Activated CD4-positive, alpha-beta T cell treated with anti-CD3 and anti-CD28 coated beads, Interleukin-2, amount 10 ng/mL, durations not matched to agents 24 days and 14 days (primary cell): ENCODE measurements around the gene CNR2. TPM values are rescaled to one million over a fixed set of nuclear protein-coding genes. Genes with fewer than 3 reads are reported as not detected.

Source experiments
- DNase-seq: peaks from one replicate; pipeline ENCODE4 v3.0.0; 2022
- H3K27ac Mint-ChIP-seq: one replicate; pipeline ENCODE4 v1.8.0; 2022; ENCODE audit warnings: mild to moderate bottlenecking, mixed read lengths
- H3K27me3 Mint-ChIP-seq: one replicate; pipeline ENCODE4 v1.8.0; 2022; ENCODE audit warnings: mixed read lengths
- H3K36me3 Mint-ChIP-seq: one replicate; pipeline ENCODE4 v1.8.0; 2022; ENCODE audit warnings: low read depth, mild to moderate bottlenecking, mixed read lengths
- H3K4me1 Mint-ChIP-seq: one replicate; pipeline ENCODE4 v1.8.0; 2021; ENCODE audit warnings: mixed read lengths
- H3K4me3 Mint-ChIP-seq: one replicate; pipeline ENCODE4 v1.8.0; 2022; ENCODE audit warnings: mild to moderate bottlenecking, moderate library complexity, mixed read lengths
- H3K9me3 Mint-ChIP-seq: one replicate; pipeline ENCODE4 v1.8.0; 2021; ENCODE audit warnings: mixed read lengths
- intact Hi-C: fragments of 100-400 bp; cut with micrococcal nuclease; formaldehyde crosslinking; loops from one replicate; pipeline ENCODE4 v1.15.1; 2023
- total RNA-seq: library from RNA; stranded (reverse); gene quantifications from 2 replicates; pipeline ENCODE4 v1.2.3, GENCODE V29; 2022

The CNR2 gene
- total RNA-seq, 1 donor from 2014 or later, result not detected

DNA sequence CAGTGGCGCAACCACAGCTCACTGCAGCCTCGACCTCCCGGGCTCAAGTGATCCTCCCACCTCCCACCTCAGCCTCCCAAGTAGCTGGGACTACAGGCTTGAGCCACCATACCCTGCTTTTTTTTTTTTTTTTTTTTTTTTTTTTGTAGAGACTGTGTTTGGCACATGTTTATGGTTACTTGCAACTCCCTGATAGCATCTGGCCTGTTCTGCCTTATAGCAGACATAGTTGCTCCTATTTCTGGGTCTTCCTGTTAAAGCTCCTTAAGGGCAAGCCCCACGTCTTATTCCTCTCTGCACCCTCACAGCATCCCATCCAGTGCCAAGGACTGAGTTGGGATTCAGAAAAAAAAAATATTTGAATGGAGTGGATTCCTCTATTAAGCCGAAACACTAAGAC, 17.1 kb upstream of the CNR2 start:
- Mint-ChIP-seq H3K27ac (no peak overlapping the region), H3K4me3 (no peak overlapping the region), H3K4me1 (no peaks in the 10 kb centered on the region), H3K9me3 (no peaks in the 10 kb centered on the region), H3K27me3 (peaks cover 4% of the 10 kb centered on the region), H3K36me3 (no peaks in the 10 kb centered on the region)
- DNase-seq, result no peak
- intact Hi-C loops, result no loop called here

GRCh38 chr1:23928789-23929188, 15.6 kb upstream of the CNR2 start:
- Mint-ChIP-seq H3K27me3 (peaks cover 6% of the 10 kb centered on the region), H3K9me3 (no peaks in the 10 kb centered on the region), H3K4me3 (no peak overlapping the region), H3K27ac (no peak overlapping the region), H3K36me3 (no peaks in the 10 kb centered on the region), H3K4me1 (no peaks in the 10 kb centered on the region)
- DNase-seq, result no peak
- intact Hi-C loops, result no loop called here

DNA sequence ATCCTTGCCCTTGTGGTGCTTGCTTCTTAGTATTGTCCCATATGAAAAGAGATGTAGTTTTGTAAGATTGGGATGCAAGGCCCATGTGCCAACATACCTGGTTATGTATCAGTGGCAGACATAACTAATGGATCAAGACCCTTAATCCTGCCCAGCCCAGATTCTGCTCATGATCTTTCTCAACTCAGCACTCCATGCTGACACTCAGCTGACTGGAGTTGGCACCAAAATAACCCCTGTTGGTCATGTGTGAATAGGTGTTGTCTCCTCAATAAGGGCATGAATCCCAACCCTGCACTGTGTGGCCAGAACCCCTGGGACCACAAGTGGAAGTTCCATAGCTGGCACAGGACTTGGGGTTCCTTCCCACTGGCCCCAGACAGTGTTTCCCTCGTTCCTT, 13.9 kb upstream of the CNR2 start:
- H3K4me3 Mint-ChIP-seq, result no peak overlapping the region

DNA sequence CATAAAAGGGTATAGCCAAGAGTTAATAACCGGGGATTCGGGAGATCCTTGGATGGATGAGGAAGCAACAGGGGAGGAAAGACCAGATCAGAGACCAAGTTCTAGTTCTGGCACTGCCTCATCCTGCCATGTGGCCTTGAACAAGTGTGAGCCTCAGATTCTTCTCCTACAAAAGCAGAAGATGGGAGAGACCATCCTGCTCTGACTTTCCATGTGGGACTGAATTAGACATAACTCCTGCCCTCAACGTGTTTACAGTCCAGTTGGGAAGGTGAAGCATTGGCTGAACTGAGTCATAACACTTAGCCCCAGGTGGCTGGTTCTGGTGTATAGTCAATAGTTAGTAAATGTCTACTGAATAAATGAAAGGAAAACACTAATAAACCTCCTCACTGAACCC, 12.1 kb upstream of the CNR2 start:
- Mint-ChIP-seq H3K27me3 (peaks cover 7% of the 10 kb centered on the region), H3K4me1 (no peaks in the 10 kb centered on the region), H3K27ac (no peak overlapping the region), H3K9me3 (no peaks in the 10 kb centered on the region), H3K4me3 (no peak overlapping the region), H3K36me3 (no peaks in the 10 kb centered on the region)
- intact Hi-C loops, result no loop called here
- no peak for DNase-seq

More for the DNA sequence above, 13.9 kb upstream of the CNR2 start:
- peaks cover 9% of the 10 kb centered on the region for H3K27me3 Mint-ChIP-seq
- intact Hi-C loops, result no loop called here
- H3K27ac Mint-ChIP-seq, result no peak overlapping the region
- DNase-seq, result no peak
- H3K36me3 Mint-ChIP-seq, result no peaks in the 10 kb centered on the region
- H3K4me1 Mint-ChIP-seq, result no peaks in the 10 kb centered on the region
- no peaks in the 10 kb centered on the region for H3K9me3 Mint-ChIP-seq

DNA sequence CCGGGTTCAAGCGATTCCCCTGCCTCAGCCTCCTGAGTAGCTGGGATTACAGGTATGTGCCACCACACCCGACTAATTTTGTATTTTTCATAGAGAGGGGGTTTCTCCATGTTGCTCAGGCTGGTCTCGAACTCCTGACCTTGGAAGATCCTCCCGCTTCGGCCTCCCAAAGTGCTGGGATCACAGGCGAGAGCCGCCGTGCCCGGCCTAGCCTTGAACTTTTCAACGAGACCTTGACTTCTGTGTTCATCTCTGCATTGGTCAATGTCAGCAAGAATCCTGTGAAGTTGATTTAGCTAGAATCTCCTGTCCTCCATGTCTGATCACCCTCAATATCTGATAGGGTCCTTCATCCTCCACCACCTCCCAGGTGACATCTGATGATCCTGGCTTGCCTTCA, 11.4 kb upstream of the CNR2 start:
- Mint-ChIP-seq H3K36me3 (no peaks in the 10 kb centered on the region), H3K9me3 (no peaks in the 10 kb centered on the region), H3K27me3 (peaks cover 7% of the 10 kb centered on the region), H3K27ac (no peak overlapping the region), H3K4me1 (peaks cover 1% of the 10 kb centered on the region), H3K4me3 (no peak overlapping the region)
- DNase-seq, result no peak
- intact Hi-C loops, result no loop called here

DNA sequence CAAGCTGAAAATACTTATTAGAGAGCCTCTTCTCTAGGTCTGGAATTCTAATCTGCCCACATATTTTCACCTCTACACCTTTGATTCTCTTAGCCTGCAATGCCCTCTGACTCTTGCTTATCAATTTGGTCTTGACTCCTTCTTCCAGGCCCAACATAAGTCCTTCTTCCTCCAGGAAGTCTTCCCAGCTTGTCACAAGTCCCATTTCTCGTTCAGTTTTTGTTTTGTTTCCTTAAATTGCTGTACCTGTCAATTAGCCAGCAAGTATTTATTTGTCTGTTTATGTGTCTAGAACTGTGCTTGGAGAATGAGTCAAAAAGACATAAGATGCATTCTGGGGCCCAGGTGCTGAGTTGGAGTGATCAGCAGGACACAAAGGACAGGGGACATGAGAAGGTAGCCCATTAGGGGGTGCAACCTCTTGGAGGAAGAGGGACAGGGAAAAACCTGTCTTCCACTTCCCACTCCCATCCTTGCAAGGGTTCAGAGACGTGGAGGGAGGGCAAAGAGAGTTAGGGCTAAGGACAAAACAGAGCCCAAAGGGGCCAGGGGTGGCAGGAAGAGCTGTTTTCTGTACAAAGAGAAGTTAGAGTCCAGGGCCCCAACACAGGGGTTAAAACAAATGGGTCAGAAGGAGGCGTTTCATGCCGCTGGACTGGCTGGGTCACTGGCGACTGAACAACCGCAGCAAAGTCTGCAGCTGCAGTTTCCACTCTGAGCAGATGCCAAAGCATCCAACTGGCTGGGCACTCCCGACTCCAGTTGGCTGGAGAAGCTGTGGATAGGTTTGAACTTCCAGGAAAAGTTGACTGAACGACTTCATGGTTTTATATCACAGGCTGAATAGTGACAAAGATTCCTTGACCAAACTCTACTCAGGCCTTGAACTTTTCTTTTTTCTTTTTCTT, 10.7 kb upstream of the CNR2 start:
- no peak overlapping the region for H3K4me3 Mint-ChIP-seq

DNA sequence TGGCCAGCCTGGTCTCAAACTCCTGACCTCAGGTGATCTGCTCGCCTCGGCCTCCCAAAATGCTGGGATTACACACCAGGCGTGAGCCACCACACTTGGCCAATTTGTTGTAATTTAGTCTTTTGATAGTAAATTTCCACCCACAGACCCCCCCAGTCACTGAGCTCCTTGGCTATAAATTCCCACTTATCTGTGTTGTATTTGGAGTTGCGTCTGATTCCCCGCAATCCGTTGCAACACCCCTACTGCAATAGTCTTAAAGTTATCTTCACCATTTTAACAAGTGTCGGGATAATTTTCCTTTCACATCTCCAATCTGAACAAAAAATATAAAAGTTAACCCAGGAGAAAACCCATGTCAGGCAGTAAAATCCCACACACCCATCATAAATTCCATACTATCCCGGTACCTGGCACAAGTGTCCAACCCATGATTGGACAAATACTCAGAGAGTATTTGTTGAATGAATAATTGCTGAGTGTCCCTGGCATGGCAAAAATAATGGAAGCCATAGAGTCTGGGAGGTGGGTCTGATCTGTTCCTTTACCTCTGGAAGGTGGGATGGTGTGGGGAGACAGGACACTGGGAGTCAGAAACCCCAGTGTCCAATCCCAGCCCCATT, 9.3 kb upstream of the CNR2 start:
- no peak overlapping the region for H3K27ac Mint-ChIP-seq

More for the DNA sequence above, 10.7 kb upstream of the CNR2 start:
- H3K36me3 Mint-ChIP-seq, result no peaks in the 10 kb centered on the region
- H3K4me1 Mint-ChIP-seq, result peaks cover 1% of the 10 kb centered on the region
- no peak overlapping the region for H3K27ac Mint-ChIP-seq
- intact Hi-C loops, result no loop called here
- no peaks in the 10 kb centered on the region for H3K9me3 Mint-ChIP-seq
- DNase-seq, result no peak
- H3K27me3 Mint-ChIP-seq, result peaks cover 4% of the 10 kb centered on the region

GRCh38 chr1:23916209-23917131, 3.3 kb upstream of the CNR2 start:
- peak; percentile 87 for DNase-seq
- Mint-ChIP-seq H3K36me3 (no peaks in the 10 kb centered on the region), H3K27me3 (no peaks in the 10 kb centered on the region), H3K27ac (no peak overlapping the region), H3K4me3 (no peak overlapping the region), H3K9me3 (no peaks in the 10 kb centered on the region), H3K4me1 (peaks cover 15% of the 10 kb centered on the region)
- intact Hi-C loops, result loop anchor here (1.0 to 2.0 kb wide), 2 partner anchors 106 to 144 kb away; no protein-coding TSS in a partner anchor

More for the DNA sequence above, 9.3 kb upstream of the CNR2 start:
- Mint-ChIP-seq H3K4me3 (no peak overlapping the region), H3K36me3 (no peaks in the 10 kb centered on the region), H3K4me1 (peaks cover 1% of the 10 kb centered on the region), H3K27me3 (peaks cover 4% of the 10 kb centered on the region), H3K9me3 (no peaks in the 10 kb centered on the region)
- DNase-seq, result no peak
- intact Hi-C loops, result no loop called here

- DNase-seq, result no peak
- Mint-ChIP-seq H3K4me1 (peaks cover 24% of the 10 kb centered on the region), H3K9me3 (no peaks in the 10 kb centered on the region), H3K27ac (no peak overlapping the region), H3K27me3 (no peaks in the 10 kb centered on the region), H3K36me3 (no peaks in the 10 kb centered on the region), H3K4me3 (no peak overlapping the region)
- intact Hi-C loops, result no loop called here
These were observed 2.3 kb upstream of the CNR2 start for GRCh38 chr1:23915466-23915865.

DNA sequence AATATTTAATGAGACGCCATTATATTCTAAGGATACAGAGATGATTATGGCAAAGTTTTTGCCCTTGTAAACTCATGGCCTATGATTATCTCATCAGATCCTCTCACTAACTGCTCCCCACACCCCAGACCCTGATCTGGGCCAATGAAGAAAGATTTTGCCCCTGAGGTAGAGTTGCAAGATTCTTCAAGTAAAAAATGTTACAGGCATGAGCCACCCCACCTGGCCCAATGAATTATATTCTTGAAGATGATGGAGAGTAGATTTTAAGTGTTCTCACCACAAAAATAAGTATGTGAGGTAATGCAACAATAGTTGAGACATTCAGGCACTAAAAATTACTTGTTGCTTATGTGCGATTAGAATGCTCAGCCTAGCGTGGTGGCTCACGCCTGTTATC, 1.8 kb upstream of the CNR2 start:
- Mint-ChIP-seq H3K4me3 (no peak overlapping the region), H3K4me1 (peaks cover 27% of the 10 kb centered on the region), H3K36me3 (no peaks in the 10 kb centered on the region), H3K9me3 (no peaks in the 10 kb centered on the region), H3K27me3 (no peaks in the 10 kb centered on the region), H3K27ac (no peak overlapping the region)
- intact Hi-C loops, result no loop called here
- no peak for DNase-seq

- Mint-ChIP-seq H3K4me1 (peaks cover 37% of the 10 kb centered on the region), H3K4me3 (no peak overlapping the region), H3K36me3 (no peaks in the 10 kb centered on the region), H3K27ac (no peak overlapping the region), H3K27me3 (no peaks in the 10 kb centered on the region), H3K9me3 (no peaks in the 10 kb centered on the region)
- intact Hi-C loops, result no loop called here
- DNase-seq, result no peak
These were observed 1.2 kb downstream of the CNR2 start for GRCh38 chr1:23911921-23912320.

GRCh38 chr1:23910553-23911246, 2.5 kb downstream of the CNR2 start:
- Mint-ChIP-seq H3K4me3 (no peak overlapping the region), H3K27me3 (peaks cover 2% of the 10 kb centered on the region), H3K36me3 (no peaks in the 10 kb centered on the region), H3K9me3 (no peaks in the 10 kb centered on the region), H3K27ac (peak overlapping the region; percentile 18), H3K4me1 (peaks cover 36% of the 10 kb centered on the region)
- DNase-seq, result peak; percentile 68
- intact Hi-C loops, result no loop called here

- no peak for DNase-seq
- Mint-ChIP-seq H3K9me3 (no peaks in the 10 kb centered on the region), H3K27ac (no peak overlapping the region), H3K4me3 (no peak overlapping the region), H3K36me3 (no peaks in the 10 kb centered on the region), H3K4me1 (peaks cover 36% of the 10 kb centered on the region), H3K27me3 (peaks cover 2% of the 10 kb centered on the region)
- intact Hi-C loops, result no loop called here
These were observed 3.0 kb downstream of the CNR2 start for GRCh38 chr1:23910144-23910543.
